ENCODE results near the gene POU2F2. TPM values are rescaled to one million over a fixed set of nuclear protein-coding genes. Genes with fewer than 3 reads are reported as not detected.

The POU2F2 gene
- total and polyA plus RNA-seq, 10 of the 15 experiments (the other 5 are each of a cell fraction or from before 2014, with no cell fraction given): 4.4 to 62.4 (median 37.9) TPM

DNA sequence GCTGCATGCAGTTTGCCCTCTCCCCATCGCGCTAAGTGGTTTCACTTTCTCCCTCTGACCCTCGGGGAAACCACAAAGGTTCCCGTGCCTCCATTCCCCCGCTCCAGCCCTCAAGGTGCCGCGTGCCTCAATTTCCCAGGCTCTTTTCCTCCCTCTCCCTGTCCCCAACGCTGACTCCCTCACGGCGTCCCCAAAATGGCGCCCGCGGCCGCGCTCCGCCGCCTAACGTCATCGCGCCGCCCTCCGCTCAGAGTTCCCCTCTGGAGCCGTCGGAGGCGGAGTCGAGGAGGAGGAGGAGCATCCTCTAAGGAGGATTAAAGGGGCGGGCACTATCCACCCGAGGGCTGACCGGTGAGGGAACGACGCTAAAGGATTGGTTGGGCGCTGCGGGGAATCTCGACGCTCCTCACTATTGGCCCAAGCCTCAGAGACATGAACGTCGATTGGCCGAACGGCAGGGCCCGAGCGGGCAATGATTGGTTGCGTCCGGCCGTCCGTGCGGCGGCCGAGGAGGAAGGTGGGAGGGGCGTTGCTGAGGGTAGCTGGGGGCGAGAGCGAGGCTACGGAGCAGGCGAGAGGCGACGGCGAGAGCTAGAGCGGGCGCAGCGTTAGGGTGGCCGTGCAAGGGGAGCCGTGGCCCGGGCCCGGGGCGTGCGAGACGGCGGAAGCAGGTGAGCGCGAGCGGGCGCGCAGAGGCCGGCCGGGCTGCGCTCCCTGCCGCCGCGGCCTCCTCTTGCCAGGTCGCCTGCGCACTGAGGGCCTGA, 56.4 kb downstream of the POU2F2 start, which contains the start of gene ZNF574:
Gene ZNF574, plus strand, starts transcription at position 551 of the 764 bp plus-strand sequence. CDS start 2,441 bp downstream, outside the sequence.
- ChIA-PET SMC1A (ENCODE audit: uncharacterized antibody, unreplicated experiment) (interaction anchor here (1.6 kb wide), 1 partner anchor 123 kb away, joined by 3 read pairs; no protein-coding TSS in a partner anchor), RAD21 (ENCODE audit: unreplicated experiment) (interaction anchor here (1.0 to 1.3 kb wide), 2 partner anchors 57 to 123 kb away, joined by 3 to 4 read pairs; no protein-coding TSS in a partner anchor), POLR2A (interaction anchor here (1.0 to 1.2 kb wide), 5 partner anchors 15 to 251 kb away, joined by 3 to 5 read pairs (median 4); no protein-coding TSS in a partner anchor), CTCF (interaction anchor here (0.7 to 1.5 kb wide), 5 partner anchors 18 to 221 kb away, joined by 3 read pairs; partner anchors contain the start of gene RPS19)
- Histone ChIP-seq H3K27ac (ENCODE audit: control insufficient read depth, insufficient read depth) (peak within 1 kb of the TSS; percentile 99), H3K27me3 (replicated peaks in 1 of 2; ENCODE audit: control insufficient read depth in 2 of 2, insufficient read depth in 2 of 2, low read length in 1 of 2) (no peaks in the 10 kb centered on the region), H3K36me3 (ENCODE audit: control insufficient read depth in 2 of 2, insufficient read depth in 2 of 2, low read length in 1 of 2) (peaks cover 9 to 24% of the 10 kb centered on the region in 2 experiments; a peak in 3 of 4 replicates), H3K79me2 (ENCODE audit: control insufficient read depth, insufficient read depth, low read length) (peaks cover 32% of the 10 kb centered on the region), H3K4me2 (ENCODE audit: control insufficient read depth, insufficient read depth) (peak within 1 kb of the TSS; percentile 86), H3K4me3 (peak within 1 kb of the TSS; percentile 95), H3K4me1 (ENCODE audit: control insufficient read depth, insufficient read depth, low read length) (peaks cover 16% of the 10 kb centered on the region), H4K20me1 (ENCODE audit: control insufficient read depth, insufficient read depth) (peaks cover 5% of the 10 kb centered on the region; the same call in 1 of the 2 replicates), H2AFZ (ENCODE audit: control insufficient read depth, low read depth, low read length) (peak within 1 kb of the TSS; percentile 88), H3K9me3 (replicated peaks; ENCODE audit: control insufficient read depth, insufficient read depth, low read length) (no peaks in the 10 kb centered on the region), H3K9ac (ENCODE audit: control insufficient read depth, insufficient read depth, low read length) (peak within 1 kb of the TSS; percentile 99)
- FAIRE-seq (peak; percentile 100), DNase-seq (ENCODE audit: low read depth, low spot score) (peak; percentile 98), ATAC-seq (peak; percentile 98)
- in situ Hi-C loops (cut with MboI) (no loop called here), intact Hi-C loops (cut with micrococcal nuclease; ENCODE audit: unreplicated experiment) (no loop called here)
- WGBS (ENCODE audit: insufficient coverage, insufficient replicate concordance, low lambda C conversion rate, missing lambda C conversion rate): under 1% methylated on average over 62 of the region's 80 CpGs
- BruUV-seq (replicated peaks): no TSS peak
- TF ChIP-seq IRF4 (IDR thresholded peaks at IDR 0.05; ENCODE audit: low read depth, low read length): no peak
- no peak for TF ChIP-seq BCL11A (IDR thresholded peaks at IDR 0.05; ENCODE audit: low read depth, low read length)
- peak; percentile 91 for TF ChIP-seq ATF7 (IDR thresholded peaks at IDR 0.05; ENCODE audit: low read depth)
- TF ChIP-seq TCF3 (IDR thresholded peaks at IDR 0.05; ENCODE audit: borderline replicate concordance, insufficient read depth, low read depth, low read length): peak; percentile 53
- peak; percentile 87 for TF ChIP-seq POLR2AphosphoS5 (IDR thresholded peaks at IDR 0.05; ENCODE audit: low read length)
- no peak for TF ChIP-seq PAX8 (IDR thresholded peaks at IDR 0.05)
- TF ChIP-seq CBX5 (IDR thresholded peaks at IDR 0.05; ENCODE audit: low read depth): no peak
- TF ChIP-seq RB1 (IDR thresholded peaks at IDR 0.05; ENCODE audit: borderline replicate concordance): peak; percentile 75; the same call in 1 of the 2 replicates
- 0 out of 2 replicates have a peak, but pooled peaks have one; percentile 6 for TF ChIP-seq USF2 (IDR thresholded peaks at IDR 0.05; ENCODE audit: borderline replicate concordance, low read depth, low read length)
- no peak for TF ChIP-seq ZNF384 (IDR thresholded peaks at IDR 0.05; ENCODE audit: borderline replicate concordance, low read depth, low read length)
- TF ChIP-seq PKNOX1 (IDR thresholded peaks at IDR 0.05): peak; percentile 89
- peak; percentile 78; the same call in 1 of the 2 replicates for TF ChIP-seq CBFB (IDR thresholded peaks at IDR 0.05; ENCODE audit: low read depth)
- TF ChIP-seq NFXL1 (IDR thresholded peaks at IDR 0.05; ENCODE audit: borderline replicate concordance): no peak
- no peak for TF ChIP-seq CHD4 (IDR thresholded peaks at IDR 0.05)
- TF ChIP-seq SMARCA5 (IDR thresholded peaks at IDR 0.05): no peak; the same call in 1 of the 2 replicates
- no peak for TF ChIP-seq E2F8 (IDR thresholded peaks at IDR 0.05; ENCODE audit: low read depth, partially characterized antibody)
- no peak for TF ChIP-seq JUND (IDR thresholded peaks at IDR 0.05; ENCODE audit: low read depth, low read length)
- TF ChIP-seq SRF (IDR thresholded peaks at IDR 0.05; ENCODE audit: low read depth in 2 of 2, low read length in 2 of 2): no peak
- peak; percentile 72 for TF ChIP-seq CREM (IDR thresholded peaks at IDR 0.05; ENCODE audit: low read depth)
- TF ChIP-seq POLR2AphosphoS2 (IDR thresholded peaks at IDR 0.05; ENCODE audit: low read depth, low read length): peak; percentile 88
- TF ChIP-seq SP1 (IDR thresholded peaks at IDR 0.05; ENCODE audit: low read depth, low read length): peak; percentile 99

Data from GM12878 (cell line).